GM04503 (cell line): Measurements from ENCODE around the gene RNF111.
A peak's percentile ranks its signal among the peaks of the same experiment; 100 is the strongest.
"Not testable (repeated sequence)": the region's sequence is repeated elsewhere in the genome, so short reads cannot be mapped to it uniquely, and the experiment has no call there.

Source experiments
- DNase-seq: peaks from one replicate; pipeline ENCODE4 v3.0.0-alpha.2; 2012; ENCODE audit warnings: low read depth

RNF111 gene

GRCh38 chr15:59059076-59059597 is 71.7 kb downstream of the RNF111 start:
- DNase-seq: no peak

GRCh38 chr15:59060348-59060747 is 72.9 kb downstream of the RNF111 start:
- DNase-seq: no peak

- DNase-seq: peak; percentile 0
These were observed 75.6 kb downstream of the RNF111 start for GRCh38 chr15:59063042-59063441.

- DNase-seq: no peak
These were observed 82.0 kb downstream of the RNF111 start for GRCh38 chr15:59069430-59069829.

GRCh38 chr15:59074607-59075006 is 87.1 kb downstream of the RNF111 start:
- no peak for DNase-seq

GRCh38 chr15:59087731-59088130 is 100.3 kb downstream of the RNF111 start:
- no peak for DNase-seq

- DNase-seq: no peak
These were observed 106.6 kb downstream of the RNF111 start for GRCh38 chr15:59094077-59094476.

- no peak for DNase-seq
These were observed 109.0 kb downstream of the RNF111 start for GRCh38 chr15:59096429-59096828.

GRCh38 chr15:59099162-59099685 is 111.8 kb downstream of the RNF111 start:
- no peak for DNase-seq

GRCh38 chr15:59104602-59104911 is 117.1 kb downstream of the RNF111 start:
- DNase-seq: no peak

GRCh38 chr15:59104912-59105732 is 117.7 kb downstream of the RNF111 start, which contains the start of gene CCNB2:
CCNB2 (plus strand) TSS chr15:59105146; CDS start chr15:59105269, 123 bp downstream.
- peak; percentile 60 for DNase-seq

GRCh38 chr15:59105854-59106253 is 118.4 kb downstream of the RNF111 start:
- DNase-seq: no peak

GRCh38 chr15:59111251-59111650 is 123.8 kb downstream of the RNF111 start:
- DNase-seq: no peak

GRCh38 chr15:59115047-59115446 is 127.6 kb downstream of the RNF111 start:
- no peak for DNase-seq

- DNase-seq: peak; percentile 70
These were observed 128.7 kb downstream of the RNF111 start for GRCh38 chr15:59116141-59116540.

GRCh38 chr15:59116771-59117170 is 129.3 kb downstream of the RNF111 start:
- no peak for DNase-seq

- DNase-seq: no peak
These were observed 132.2 kb downstream of the RNF111 start for GRCh38 chr15:59119625-59120024.

GRCh38 chr15:59120937-59121336 is 133.5 kb downstream of the RNF111 start:
- no peak for DNase-seq

- no peak for DNase-seq
These were observed 136.8 kb downstream of the RNF111 start for GRCh38 chr15:59124261-59124660.

- DNase-seq: not testable (repeated sequence)
These were observed 138.2 kb downstream of the RNF111 start for GRCh38 chr15:59125683-59126082.

GRCh38 chr15:59127255-59127654 is 139.8 kb downstream of the RNF111 start:
- DNase-seq: not testable (repeated sequence)

GRCh38 chr15:59131456-59131855 is 144.0 kb downstream of the RNF111 start:
- no peak for DNase-seq

GRCh38 chr15:59131969-59132562 is 144.6 kb downstream of the RNF111 start:
- DNase-seq: no peak
